HCT116 (cell line): ENCODE measurements around the gene ACSBG1.

Experiments used
- EGR1 ChIP-seq: IDR thresholded peaks from 2 replicates; pipeline ENCODE4 v1.6.1; 2012; ENCODE audit warnings: low read depth
- ELF1 ChIP-seq: IDR thresholded peaks from 2 replicates; pipeline ENCODE4 v1.6.1; 2012; ENCODE audit warnings: low read depth, borderline replicate concordance
- EZH2 ChIP-seq: fragments of 200-600 bp; sonication (generic); IDR thresholded peaks from 2 replicates; pipeline ENCODE4 v1.6.1; 2017; ENCODE audit warnings: antibody characterized with exemption, mixed run types
- EZH2phosphoT487 ChIP-seq: fragments of 200-600 bp; IDR thresholded peaks from 2 replicates; pipeline ENCODE4 v1.6.1; 2018; ENCODE audit warnings: antibody characterized with exemption, borderline replicate concordance
- JUND ChIP-seq: IDR thresholded peaks from 2 replicates; pipeline ENCODE4 v1.6.1; 2012
- POLR2A ChIP-seq: IDR thresholded peaks from 2 replicates; pipeline ENCODE4 v1.7.0; 2011; ENCODE audit warnings: borderline replicate concordance; ENCODE audit not compliant: insufficient read depth, insufficient read length; ENCODE audit errors: extremely low read depth
- POLR2AphosphoS5 ChIP-seq: IDR thresholded peaks from 2 replicates; pipeline ENCODE4 v1.6.1; 2011; ENCODE audit warnings: mild to moderate bottlenecking, low read depth, low read length, moderate library complexity
- RAD21 ChIP-seq: IDR thresholded peaks from 2 replicates; pipeline ENCODE4 v1.6.1; 2012; ENCODE audit warnings: low read depth, mild to moderate bottlenecking
- SIN3A ChIP-seq: IDR thresholded peaks from 2 replicates; pipeline ENCODE4 v1.6.1; 2012; ENCODE audit warnings: low read depth
- SP1 ChIP-seq: IDR thresholded peaks from 2 replicates; pipeline ENCODE4 v1.6.1; 2012; ENCODE audit warnings: low read depth
- YY1 ChIP-seq: IDR thresholded peaks from 2 replicates; pipeline ENCODE4 v1.6.1; 2011; ENCODE audit warnings: low read length, low read depth, moderate library complexity, mild to moderate bottlenecking; ENCODE audit not compliant: insufficient replicate concordance; ENCODE audit errors: extremely low read depth
- ZNF274 ChIP-seq: fragments of 200-500 bp; sonication (Bioruptor generic); IDR thresholded peaks from 2 replicates; pipeline ENCODE4 v1.6.1; 2014; ENCODE audit warnings: mild to moderate bottlenecking, low read depth, low read length, inconsistent platforms
- TF ChIP-seq, protein P1 (sequence below), 3 experiments: fragments of 200-600 bp in 1 of 3; sonication (generic) in 1 of 3; IDR thresholded peaks in 2 of 3; conservative IDR thresholded peaks in 1 of 3; 2 replicates each; pipeline ENCODE4 v1.5.1; 2012 to 2017; ENCODE audit warnings: low read depth in 2 of 3, low read length in 2 of 3, antibody characterized with exemption in 1 of 3, borderline replicate concordance in 1 of 3, control low read depth in 1 of 3, mild to moderate bottlenecking in 1 of 3, mixed read lengths in 1 of 3, mixed run types in 1 of 3, moderate library complexity in 1 of 3; ENCODE audit not compliant: insufficient read depth in 1 of 3
- TF ChIP-seq, protein P2 (sequence below): IDR thresholded peaks from 2 replicates; pipeline ENCODE4 v1.6.1; 2012

DNA sequence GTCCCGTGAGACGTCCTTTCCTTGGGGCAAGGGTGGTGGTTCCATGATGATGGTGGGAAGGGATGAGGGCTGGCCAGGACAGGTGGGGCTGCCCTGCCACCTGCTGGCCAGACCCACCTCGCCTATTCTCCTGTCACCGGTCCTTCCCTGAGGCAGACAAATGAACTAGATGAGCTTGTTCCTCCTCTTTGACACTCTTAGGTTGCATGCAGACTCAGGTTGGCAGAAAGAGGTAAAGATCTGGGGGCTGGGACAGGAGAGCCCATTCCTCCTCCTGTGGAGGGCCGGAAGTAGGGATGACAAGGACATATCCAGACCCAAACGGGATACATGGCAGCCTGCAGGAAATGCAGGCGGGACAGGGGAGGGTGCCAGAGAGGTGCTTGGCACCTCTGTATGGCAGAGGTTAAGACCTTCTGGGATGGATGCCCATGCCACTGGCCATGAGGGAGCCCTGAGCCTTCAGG lies 38.6 kb downstream of the ACSBG1 start:
- TF ChIP-seq, protein P1, sequence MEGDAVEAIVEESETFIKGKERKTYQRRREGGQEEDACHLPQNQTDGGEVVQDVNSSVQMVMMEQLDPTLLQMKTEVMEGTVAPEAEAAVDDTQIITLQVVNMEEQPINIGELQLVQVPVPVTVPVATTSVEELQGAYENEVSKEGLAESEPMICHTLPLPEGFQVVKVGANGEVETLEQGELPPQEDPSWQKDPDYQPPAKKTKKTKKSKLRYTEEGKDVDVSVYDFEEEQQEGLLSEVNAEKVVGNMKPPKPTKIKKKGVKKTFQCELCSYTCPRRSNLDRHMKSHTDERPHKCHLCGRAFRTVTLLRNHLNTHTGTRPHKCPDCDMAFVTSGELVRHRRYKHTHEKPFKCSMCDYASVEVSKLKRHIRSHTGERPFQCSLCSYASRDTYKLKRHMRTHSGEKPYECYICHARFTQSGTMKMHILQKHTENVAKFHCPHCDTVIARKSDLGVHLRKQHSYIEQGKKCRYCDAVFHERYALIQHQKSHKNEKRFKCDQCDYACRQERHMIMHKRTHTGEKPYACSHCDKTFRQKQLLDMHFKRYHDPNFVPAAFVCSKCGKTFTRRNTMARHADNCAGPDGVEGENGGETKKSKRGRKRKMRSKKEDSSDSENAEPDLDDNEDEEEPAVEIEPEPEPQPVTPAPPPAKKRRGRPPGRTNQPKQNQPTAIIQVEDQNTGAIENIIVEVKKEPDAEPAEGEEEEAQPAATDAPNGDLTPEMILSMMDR (IDR thresholded peaks at IDR 0.05 in 2 of 3, conservative IDR thresholded peaks at IDR 0.05 in 1 of 3; ENCODE audit: borderline replicate concordance in 1 of 3, insufficient read depth in 1 of 3, low read depth in 2 of 3, low read length in 2 of 3): peak; percentile 75 to 90 (median 86)
- TF ChIP-seq POLR2A: no peak
- TF ChIP-seq EZH2: no peak
- no peak for TF ChIP-seq EZH2phosphoT487
- no peak for TF ChIP-seq ZNF274
- TF ChIP-seq RAD21: peak; percentile 85
- no peak for TF ChIP-seq POLR2AphosphoS5
- no peak for TF ChIP-seq YY1
- TF ChIP-seq, protein P2, sequence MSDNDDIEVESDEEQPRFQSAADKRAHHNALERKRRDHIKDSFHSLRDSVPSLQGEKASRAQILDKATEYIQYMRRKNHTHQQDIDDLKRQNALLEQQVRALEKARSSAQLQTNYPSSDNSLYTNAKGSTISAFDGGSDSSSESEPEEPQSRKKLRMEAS: no peak
- TF ChIP-seq JUND: no peak
- no peak for TF ChIP-seq SIN3A
- TF ChIP-seq ELF1: no peak
- TF ChIP-seq SP1: no peak
- no peak for TF ChIP-seq EGR1
